IMR-90 (cell line): ENCODE results near the gene GORASP1. TPM values are rescaled to one million over a fixed set of nuclear protein-coding genes. Genes with fewer than 3 reads are reported as not detected.

Experiments
- ATAC-seq: fragments of 200-7000 bp; cut with Tn5 transposase; 2 replicates; pipeline ENCODE4 v1.9.1; 2020; ENCODE audit warnings: low read depth, mild to moderate bottlenecking, moderate library complexity
- BruUV-seq: library from RNA; stranded (reverse); fragments of 400-500 nt; replicated peaks from 2 replicates; lab custom pipeline; 2021; lab: Mats Ljungman, UMichigan
- CTCF ChIA-PET: fragments of 300-600 bp; formaldehyde crosslinking; extraction: SDS; loops from one replicate; lab custom pipeline; 2021; ENCODE audit warnings: antibody characterized with exemption; lab: Yijun Ruan, JAX
- POLR2A ChIA-PET: fragments of 300-600 bp; sonication (Branson Sonifier 250); formaldehyde crosslinking; loops from one replicate; lab custom pipeline; 2022; ENCODE audit warnings: antibody characterized with exemption; ENCODE audit not compliant: unreplicated experiment; lab: Charles Lee
- DNase-seq: peaks from one replicate; pipeline ENCODE4 v3.0.0; 2013
- H2AFZ ChIP-seq: replicated peaks from 2 replicates; pipeline ENCODE3; 2013; ENCODE audit warnings: low read length, mild to moderate bottlenecking; ENCODE audit not compliant: poor library complexity
- H2AK5ac ChIP-seq: 2 replicates; pipeline ENCODE4 v1.6.1; 2013; ENCODE audit warnings: low read depth, low read length, inconsistent platforms
- H2AK9ac ChIP-seq: replicated peaks from 2 replicates; pipeline ENCODE3; 2013; ENCODE audit warnings: mild to moderate bottlenecking, low read depth, low read length, moderate library complexity; ENCODE audit not compliant: poor library complexity
- H2BK120ac ChIP-seq: 2 replicates; pipeline ENCODE4 v1.6.1; 2013; ENCODE audit warnings: low read depth, low read length, inconsistent platforms
- H2BK15ac ChIP-seq: 3 replicates; pipeline ENCODE4 v1.6.1; 2013; ENCODE audit warnings: low read depth, low read length, inconsistent platforms
- H2BK20ac ChIP-seq: 2 replicates; pipeline ENCODE4 v1.6.1; 2013; ENCODE audit warnings: low read depth, mild to moderate bottlenecking, inconsistent platforms, low read length, moderate library complexity
- H2BK5ac ChIP-seq: 2 replicates; pipeline ENCODE4 v1.6.1; 2013; ENCODE audit warnings: mild to moderate bottlenecking, low read depth, low read length, inconsistent platforms; ENCODE audit not compliant: poor library complexity, severe bottlenecking
- H3K14ac ChIP-seq: replicated peaks from 2 replicates; pipeline ENCODE4 v1.6.1; 2013; ENCODE audit warnings: low read depth, low read length, inconsistent platforms
- H3K18ac ChIP-seq: 2 replicates; pipeline ENCODE4 v1.6.1; 2013; ENCODE audit warnings: low read depth, low read length, control low read depth
- H3K23ac ChIP-seq: 2 replicates; pipeline ENCODE4 v1.6.1; 2013; ENCODE audit warnings: low read depth, low read length, inconsistent platforms
- H3K27ac ChIP-seq: 2 replicates; pipeline ENCODE4 v1.5.1; 2013; ENCODE audit warnings: mild to moderate bottlenecking, control low read depth, low read length; ENCODE audit not compliant: insufficient read depth
- H3K27me3 ChIP-seq: 2 replicates; pipeline ENCODE4 v1.6.1; 2013; ENCODE audit warnings: low read length; ENCODE audit not compliant: control insufficient read depth, insufficient read depth
- H3K36me3 ChIP-seq: 2 replicates; pipeline ENCODE4 v1.6.1; 2013; ENCODE audit warnings: low read length, mixed read lengths; ENCODE audit not compliant: control insufficient read depth, insufficient read depth
- H3K4ac ChIP-seq: 2 replicates; pipeline ENCODE4 v1.6.1; 2013; ENCODE audit warnings: low read depth, low read length, inconsistent platforms
- H3K4me1 ChIP-seq: 2 replicates; pipeline ENCODE4 v1.6.1; 2013; ENCODE audit warnings: low read length, mixed read lengths; ENCODE audit not compliant: control insufficient read depth, insufficient read depth
- H3K4me2 ChIP-seq: 2 replicates; pipeline ENCODE4 v1.6.1; 2013; ENCODE audit warnings: low read depth, mild to moderate bottlenecking, control low read depth, low read length, moderate library complexity
- H3K4me3 ChIP-seq: 2 replicates; pipeline ENCODE4 v1.5.1; 2013; ENCODE audit warnings: low read depth, mild to moderate bottlenecking, control low read depth, low read length, moderate library complexity; ENCODE audit not compliant: insufficient read depth
- H3K56ac ChIP-seq: 2 replicates; pipeline ENCODE4 v1.6.1; 2013; ENCODE audit warnings: low read length, inconsistent platforms; ENCODE audit not compliant: insufficient read depth; ENCODE audit errors: extremely low read depth
- H3K79me1 ChIP-seq, 2 experiments: 2 replicates each; pipeline ENCODE4 v1.6.1; 2013; ENCODE audit warnings: low read length in 2 of 2, inconsistent platforms in 1 of 2, low read depth in 1 of 2
- H3K9ac ChIP-seq: 2 replicates; pipeline ENCODE4 v1.6.1; 2013; ENCODE audit warnings: low read depth, low read length, control low read depth
- H3K9me1 ChIP-seq: 2 replicates; pipeline ENCODE4 v1.6.1; 2013; ENCODE audit warnings: low read length, inconsistent platforms; ENCODE audit not compliant: insufficient read depth
- H3K9me3 ChIP-seq: 2 replicates; pipeline ENCODE4 v1.6.1; 2013; ENCODE audit warnings: low read length; ENCODE audit not compliant: control insufficient read depth, insufficient read depth
- H4K20me1 ChIP-seq: 2 replicates; pipeline ENCODE4 v1.6.1; 2013; ENCODE audit warnings: low read length, inconsistent platforms; ENCODE audit not compliant: insufficient read depth
- H4K5ac ChIP-seq: 2 replicates; pipeline ENCODE4 v1.6.1; 2013; ENCODE audit warnings: mild to moderate bottlenecking, low read depth, low read length, control low read depth
- H4K8ac ChIP-seq, 2 experiments: 2 replicates each; pipeline ENCODE4 v1.6.1; 2013; ENCODE audit warnings: low read depth in 2 of 2, low read length in 2 of 2, control low read depth in 1 of 2, inconsistent platforms in 1 of 2
- H4K91ac ChIP-seq: 2 replicates; pipeline ENCODE4 v1.6.1; 2013; ENCODE audit warnings: low read depth, low read length, inconsistent platforms; ENCODE audit not compliant: insufficient read depth
- BHLHE40 ChIP-seq: fragments of 150-350 bp; IDR thresholded peaks from 2 replicates; pipeline ENCODE4 v1.6.1; 2016; ENCODE audit warnings: mild to moderate bottlenecking, low read depth, low read length
- MAFK ChIP-seq: IDR thresholded peaks from 2 replicates; pipeline ENCODE4 v1.6.1; 2012; ENCODE audit warnings: low read depth, low read length, improper control_type of control experiment
- WGBS, 2 experiments: methylation state at CpG; one replicate each; pipeline versions ENCODE4 v1.1.5 to v1.1.7; 2013; ENCODE audit warnings: missing lambda C conversion rate in 2 of 2; ENCODE audit not compliant: insufficient read length in 1 of 2; ENCODE audit errors: extremely low coverage in 2 of 2; 5-methylcytosine and 5-hydroxymethylcytosine counted together
- dilution Hi-C: fragments of 300-500 bp; cut with HindIII; formaldehyde crosslinking; loops from one replicate; pipeline ENCODE4 v1.14.3; 2018; ENCODE audit warnings: low sequenced_read_pairs; ENCODE audit not compliant: unreplicated experiment
- in situ Hi-C: fragments of 300-500 bp; cut with MboI; formaldehyde crosslinking; loops from 3 replicates; pipeline ENCODE4 v1.14.3; 2019; ENCODE audit warnings: low sequenced_read_pairs, inconsistent platforms, mixed read lengths
- intact Hi-C: fragments of 100-400 bp; cut with micrococcal nuclease; formaldehyde crosslinking; loops from 2 replicates; pipeline ENCODE4 v1.10.0; 2022
- polyA plus RNA-seq, 3 experiments: library from polyadenylated mRNA; depleted of rRNA; stranded (reverse); fragments of >200 nt; gene quantifications; 2 replicates each; pipeline ENCODE4 v1.2.3, GENCODE V29; 2012; ENCODE audit warnings: low replicate concordance in 1 of 3
- total RNA-seq: library from RNA; depleted of rRNA; stranded (reverse); fragments of >200 nt; gene quantifications from 2 replicates; pipeline ENCODE4 v1.2.3, GENCODE V29; 2012
- TF ChIP-seq, protein P1 (sequence below): fragments of 150-350 bp; IDR thresholded peaks from 2 replicates; pipeline ENCODE4 v1.6.1; 2017; ENCODE audit warnings: mild to moderate bottlenecking, antibody characterized with exemption, low read length, low read depth

The GORASP1 gene
- total and polyA plus RNA-seq, 2 of the 4 experiments (the other 2 are of a cell fraction): 35.0 to 56.6 TPM

DNA sequence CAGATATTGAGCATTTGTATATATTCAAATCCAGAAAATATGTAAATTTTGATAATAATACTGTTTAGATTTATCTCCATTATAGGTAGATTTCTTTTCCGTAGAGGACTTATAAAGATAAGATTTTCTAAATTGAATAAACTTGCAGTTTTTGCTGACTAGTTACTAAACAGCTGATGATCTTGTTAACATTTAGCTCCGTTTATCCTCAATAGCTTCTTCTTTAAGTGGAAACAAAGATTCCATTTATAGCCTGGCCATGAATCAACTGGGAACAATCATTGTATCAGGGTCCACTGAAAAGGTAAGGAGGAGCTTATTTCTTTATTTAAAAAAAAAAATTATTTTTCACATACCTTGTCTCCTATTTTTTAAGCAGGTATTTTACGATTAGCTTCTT is 38.9 kb downstream of the GORASP1 start:
- Histone ChIP-seq H2AFZ (no peak overlapping the region), H4K5ac (no peak overlapping the region), H2BK120ac (no peak overlapping the region), H3K27ac (no peak overlapping the region), H3K4me1 (peaks cover 2% of the 10 kb centered on the region; the same call in 1 of the 2 replicates), H3K9me3 (no peaks in the 10 kb centered on the region), H3K56ac (no peak overlapping the region), H3K36me3 (peaks cover 12% of the 10 kb centered on the region), H2BK15ac (no peak overlapping the region), H3K27me3 (no peaks in the 10 kb centered on the region), H3K4me3 (no peak overlapping the region), H3K18ac (no peak overlapping the region), H3K9me1 (no peaks in the 10 kb centered on the region), H2AK9ac (no peak overlapping the region), H3K9ac (no peak overlapping the region), H4K20me1 (peaks cover 4% of the 10 kb centered on the region; the same call in 1 of the 2 replicates), H3K79me1 (peaks cover 8 to 11% of the 10 kb centered on the region in 2 experiments; a peak in 3 of 4 replicates), H2AK5ac (no peak overlapping the region), H3K4ac (no peak overlapping the region), H3K4me2 (no peak overlapping the region), H4K8ac (no peak overlapping the region), H3K14ac (no peak overlapping the region), H2BK5ac (no peak overlapping the region), H3K23ac (no peak overlapping the region), H2BK20ac (no peak overlapping the region), H4K91ac (no peak overlapping the region)
- BruUV-seq: no TSS peak
- TF ChIP-seq, protein P1, sequence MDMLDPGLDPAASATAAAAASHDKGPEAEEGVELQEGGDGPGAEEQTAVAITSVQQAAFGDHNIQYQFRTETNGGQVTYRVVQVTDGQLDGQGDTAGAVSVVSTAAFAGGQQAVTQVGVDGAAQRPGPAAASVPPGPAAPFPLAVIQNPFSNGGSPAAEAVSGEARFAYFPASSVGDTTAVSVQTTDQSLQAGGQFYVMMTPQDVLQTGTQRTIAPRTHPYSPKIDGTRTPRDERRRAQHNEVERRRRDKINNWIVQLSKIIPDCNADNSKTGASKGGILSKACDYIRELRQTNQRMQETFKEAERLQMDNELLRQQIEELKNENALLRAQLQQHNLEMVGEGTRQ: no peak
- TF ChIP-seq MAFK (peak; percentile 33; the same call in 1 of the 2 replicates), BHLHE40 (no peak)
- no peak for DNase-seq
- in situ Hi-C loops (no loop called here), dilution Hi-C loops (no loop called here), intact Hi-C loops (no loop called here)
- ChIA-PET POLR2A (no interaction called here), CTCF (no interaction called here)
- no CpG with 5 or more reads among the region's 3 CpGs for WGBS, 2 experiments
- ATAC-seq: no peak
